Measurements from ENCODE around the gene STIMATE.

STIMATE gene

GRCh38 chr3:52848617-52849016 is 48.7 kb downstream of the STIMATE start:
- H3K36me3 ChIP-seq (ENCODE audit: control insufficient read depth, insufficient read depth, low read length), result peaks cover 44% of the 10 kb centered on the region
- no peak overlapping the region for H3K27ac ChIP-seq (ENCODE audit: low read depth, low read length)
- no peak overlapping the region for H3K4me3 ChIP-seq (ENCODE audit: low read depth, low read length)
- H3K27me3 ChIP-seq (ENCODE audit: control insufficient read depth, insufficient read depth, low read length), result no peaks in the 10 kb centered on the region
- no peaks in the 10 kb centered on the region for H3K9me3 ChIP-seq (ENCODE audit: control insufficient read depth, insufficient read depth, low read length)
- no peak overlapping the region for H3K9ac ChIP-seq (ENCODE audit: low read depth, low read length)
- no peaks in the 10 kb centered on the region for H3K4me1 ChIP-seq (ENCODE audit: control insufficient read depth, insufficient read depth, low read length)

- no peaks in the 10 kb centered on the region for H3K9me3 ChIP-seq (ENCODE audit: control insufficient read depth, insufficient read depth, low read length)
- H3K27ac ChIP-seq (ENCODE audit: low read depth, low read length), result no peak overlapping the region
- no peaks in the 10 kb centered on the region for H3K27me3 ChIP-seq (ENCODE audit: control insufficient read depth, insufficient read depth, low read length)
- H3K9ac ChIP-seq (ENCODE audit: low read depth, low read length), result no peak overlapping the region
- H3K36me3 ChIP-seq (ENCODE audit: control insufficient read depth, insufficient read depth, low read length), result peaks cover 45% of the 10 kb centered on the region
- no peaks in the 10 kb centered on the region for H3K4me1 ChIP-seq (ENCODE audit: control insufficient read depth, insufficient read depth, low read length)
- no peak overlapping the region for H3K4me3 ChIP-seq (ENCODE audit: low read depth, low read length)
Measured at GRCh38 chr3:52847726-52848125, 49.6 kb downstream of the STIMATE start.

- Histone ChIP-seq H3K9me3 (ENCODE audit: control insufficient read depth, insufficient read depth, low read length) (no peaks in the 10 kb centered on the region), H3K9ac (ENCODE audit: low read depth, low read length) (no peak overlapping the region)
Measured at GRCh38 chr3:52847241-52847640, 50.1 kb downstream of the STIMATE start.

GRCh38 chr3:52846432-52846965 is 50.8 kb downstream of the STIMATE start:
- Histone ChIP-seq H3K27ac (ENCODE audit: low read depth, low read length) (no peak overlapping the region), H3K27me3 (ENCODE audit: control insufficient read depth, insufficient read depth, low read length) (no peaks in the 10 kb centered on the region), H3K4me3 (ENCODE audit: low read depth, low read length) (no peak overlapping the region), H3K9me3 (ENCODE audit: control insufficient read depth, insufficient read depth, low read length) (no peaks in the 10 kb centered on the region), H3K36me3 (ENCODE audit: control insufficient read depth, insufficient read depth, low read length) (peaks cover 46% of the 10 kb centered on the region), H3K9ac (ENCODE audit: low read depth, low read length) (no peak overlapping the region), H3K4me1 (ENCODE audit: control insufficient read depth, insufficient read depth, low read length) (no peaks in the 10 kb centered on the region)

More at GRCh38 chr3:52847241-52847640, 50.1 kb downstream of the STIMATE start:
- Histone ChIP-seq H3K36me3 (ENCODE audit: control insufficient read depth, insufficient read depth, low read length) (peaks cover 46% of the 10 kb centered on the region), H3K4me3 (ENCODE audit: low read depth, low read length) (no peak overlapping the region), H3K27ac (ENCODE audit: low read depth, low read length) (no peak overlapping the region), H3K4me1 (ENCODE audit: control insufficient read depth, insufficient read depth, low read length) (no peaks in the 10 kb centered on the region), H3K27me3 (ENCODE audit: control insufficient read depth, insufficient read depth, low read length) (no peaks in the 10 kb centered on the region)

GRCh38 chr3:52845691-52846431 is 51.5 kb downstream of the STIMATE start:
- Histone ChIP-seq H3K27ac (ENCODE audit: low read depth, low read length) (no peak overlapping the region), H3K4me3 (ENCODE audit: low read depth, low read length) (no peak overlapping the region), H3K9ac (ENCODE audit: low read depth, low read length) (no peak overlapping the region), H3K9me3 (ENCODE audit: control insufficient read depth, insufficient read depth, low read length) (no peaks in the 10 kb centered on the region), H3K36me3 (ENCODE audit: control insufficient read depth, insufficient read depth, low read length) (peaks cover 52% of the 10 kb centered on the region), H3K27me3 (ENCODE audit: control insufficient read depth, insufficient read depth, low read length) (no peaks in the 10 kb centered on the region), H3K4me1 (ENCODE audit: control insufficient read depth, insufficient read depth, low read length) (no peaks in the 10 kb centered on the region)

GRCh38 chr3:52845157-52845556 is 52.2 kb downstream of the STIMATE start:
- no peaks in the 10 kb centered on the region for H3K4me1 ChIP-seq (ENCODE audit: control insufficient read depth, insufficient read depth, low read length)
- peaks cover 52% of the 10 kb centered on the region for H3K36me3 ChIP-seq (ENCODE audit: control insufficient read depth, insufficient read depth, low read length)
- H3K27ac ChIP-seq (ENCODE audit: low read depth, low read length), result no peak overlapping the region
- H3K4me3 ChIP-seq (ENCODE audit: low read depth, low read length), result no peak overlapping the region
- no peaks in the 10 kb centered on the region for H3K9me3 ChIP-seq (ENCODE audit: control insufficient read depth, insufficient read depth, low read length)
- H3K9ac ChIP-seq (ENCODE audit: low read depth, low read length), result no peak overlapping the region
- H3K27me3 ChIP-seq (ENCODE audit: control insufficient read depth, insufficient read depth, low read length), result no peaks in the 10 kb centered on the region

GRCh38 chr3:52844290-52844975 is 52.9 kb downstream of the STIMATE start:
- Histone ChIP-seq H3K27me3 (ENCODE audit: control insufficient read depth, insufficient read depth, low read length) (no peaks in the 10 kb centered on the region), H3K27ac (ENCODE audit: low read depth, low read length) (no peak overlapping the region), H3K4me1 (ENCODE audit: control insufficient read depth, insufficient read depth, low read length) (no peaks in the 10 kb centered on the region), H3K4me3 (ENCODE audit: low read depth, low read length) (no peak overlapping the region), H3K9ac (ENCODE audit: low read depth, low read length) (no peak overlapping the region), H3K9me3 (ENCODE audit: control insufficient read depth, insufficient read depth, low read length) (no peaks in the 10 kb centered on the region), H3K36me3 (ENCODE audit: control insufficient read depth, insufficient read depth, low read length) (peaks cover 47% of the 10 kb centered on the region)

GRCh38 chr3:52843881-52844280 is 53.5 kb downstream of the STIMATE start:
- Histone ChIP-seq H3K4me1 (ENCODE audit: control insufficient read depth, insufficient read depth, low read length) (no peaks in the 10 kb centered on the region), H3K27me3 (ENCODE audit: control insufficient read depth, insufficient read depth, low read length) (no peaks in the 10 kb centered on the region), H3K9ac (ENCODE audit: low read depth, low read length) (no peak overlapping the region), H3K27ac (ENCODE audit: low read depth, low read length) (no peak overlapping the region), H3K4me3 (ENCODE audit: low read depth, low read length) (no peak overlapping the region), H3K36me3 (ENCODE audit: control insufficient read depth, insufficient read depth, low read length) (peaks cover 42% of the 10 kb centered on the region), H3K9me3 (ENCODE audit: control insufficient read depth, insufficient read depth, low read length) (no peaks in the 10 kb centered on the region)

GRCh38 chr3:52843108-52843865 is 54.1 kb downstream of the STIMATE start:
- peaks cover 38% of the 10 kb centered on the region; the same call in 1 of the 2 replicates for H3K36me3 ChIP-seq (ENCODE audit: control insufficient read depth, insufficient read depth, low read length)
- H3K4me3 ChIP-seq (ENCODE audit: low read depth, low read length), result no peak overlapping the region
- H3K27ac ChIP-seq (ENCODE audit: low read depth, low read length), result no peak overlapping the region
- no peaks in the 10 kb centered on the region for H3K4me1 ChIP-seq (ENCODE audit: control insufficient read depth, insufficient read depth, low read length)
- no peaks in the 10 kb centered on the region for H3K27me3 ChIP-seq (ENCODE audit: control insufficient read depth, insufficient read depth, low read length)
- H3K9me3 ChIP-seq (ENCODE audit: control insufficient read depth, insufficient read depth, low read length), result no peaks in the 10 kb centered on the region
- no peak overlapping the region for H3K9ac ChIP-seq (ENCODE audit: low read depth, low read length)

GRCh38 chr3:52842424-52842823 is 54.9 kb downstream of the STIMATE start:
- Histone ChIP-seq H3K4me3 (ENCODE audit: low read depth, low read length) (no peak overlapping the region), H3K27me3 (ENCODE audit: control insufficient read depth, insufficient read depth, low read length) (no peaks in the 10 kb centered on the region), H3K9ac (ENCODE audit: low read depth, low read length) (no peak overlapping the region), H3K36me3 (ENCODE audit: control insufficient read depth, insufficient read depth, low read length) (peaks cover 30% of the 10 kb centered on the region; the same call in 1 of the 2 replicates), H3K9me3 (ENCODE audit: control insufficient read depth, insufficient read depth, low read length) (no peaks in the 10 kb centered on the region), H3K27ac (ENCODE audit: low read depth, low read length) (no peak overlapping the region), H3K4me1 (ENCODE audit: control insufficient read depth, insufficient read depth, low read length) (no peaks in the 10 kb centered on the region)

All from HUES48 (cell line).